Suprapubic skin (tissue), 4 donors: ENCODE data around the gene CELA3A.
"Not testable (repeated sequence)": the region's sequence is repeated elsewhere in the genome, so short reads cannot be mapped to it uniquely, and the experiment has no call there.

Source experiments
- EP300 ChIP-seq: sonication (generic); formaldehyde crosslinking; IDR thresholded peaks from one replicate; pipeline ENCODE4 v1.6.1; 2017; ENCODE audit warnings: antibody characterized with exemption
- POLR2A ChIP-seq, 2 donors: fragments of 450-650 bp; IDR thresholded peaks; one replicate each; pipeline ENCODE4 v1.6.1; 2017; ENCODE audit warnings: antibody characterized with exemption in 2 of 2, mild to moderate bottlenecking in 2 of 2, moderate library complexity in 2 of 2
- POLR2AphosphoS5 ChIP-seq, 3 donors: sonication (generic); formaldehyde crosslinking; IDR thresholded peaks; one replicate each; pipeline ENCODE4 v1.6.1; 2017; ENCODE audit warnings: antibody characterized with exemption in 3 of 3
- TF ChIP-seq, protein P1 (sequence below), 2 donors: fragments of 200-600 bp in 1 of 2; fragments of 450-650 bp in 1 of 2; sonication (generic) in 1 of 2; IDR thresholded peaks; one replicate each; pipeline ENCODE4 v1.5.1; 2016 to 2019; ENCODE audit warnings: antibody characterized with exemption in 2 of 2, mild to moderate bottlenecking in 1 of 2, moderate library complexity in 1 of 2

DNA sequence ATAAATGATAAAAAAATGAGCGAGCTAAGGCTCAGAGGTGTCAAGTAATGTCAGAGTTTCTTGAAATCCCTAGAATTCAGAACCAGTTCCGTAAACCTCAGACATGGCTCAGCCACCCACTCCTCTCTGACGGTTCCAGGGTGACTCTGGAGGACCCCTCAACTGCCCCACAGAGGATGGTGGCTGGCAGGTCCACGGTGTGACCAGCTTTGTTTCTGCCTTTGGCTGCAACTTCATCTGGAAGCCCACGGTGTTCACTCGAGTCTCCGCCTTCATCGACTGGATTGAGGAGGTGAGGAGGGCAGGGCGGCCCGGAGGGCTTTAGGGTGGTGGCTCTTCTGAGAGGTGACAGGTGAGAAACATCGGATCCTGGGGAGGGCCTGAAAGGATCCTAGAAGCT, 8.1 kb downstream of the CELA3A start:
- not testable (repeated sequence) for TF ChIP-seq EP300; POLR2AphosphoS5 (IDR thresholded peaks at IDR 0.05); POLR2A (IDR thresholded peaks at IDR 0.05)
- TF ChIP-seq, protein P1, sequence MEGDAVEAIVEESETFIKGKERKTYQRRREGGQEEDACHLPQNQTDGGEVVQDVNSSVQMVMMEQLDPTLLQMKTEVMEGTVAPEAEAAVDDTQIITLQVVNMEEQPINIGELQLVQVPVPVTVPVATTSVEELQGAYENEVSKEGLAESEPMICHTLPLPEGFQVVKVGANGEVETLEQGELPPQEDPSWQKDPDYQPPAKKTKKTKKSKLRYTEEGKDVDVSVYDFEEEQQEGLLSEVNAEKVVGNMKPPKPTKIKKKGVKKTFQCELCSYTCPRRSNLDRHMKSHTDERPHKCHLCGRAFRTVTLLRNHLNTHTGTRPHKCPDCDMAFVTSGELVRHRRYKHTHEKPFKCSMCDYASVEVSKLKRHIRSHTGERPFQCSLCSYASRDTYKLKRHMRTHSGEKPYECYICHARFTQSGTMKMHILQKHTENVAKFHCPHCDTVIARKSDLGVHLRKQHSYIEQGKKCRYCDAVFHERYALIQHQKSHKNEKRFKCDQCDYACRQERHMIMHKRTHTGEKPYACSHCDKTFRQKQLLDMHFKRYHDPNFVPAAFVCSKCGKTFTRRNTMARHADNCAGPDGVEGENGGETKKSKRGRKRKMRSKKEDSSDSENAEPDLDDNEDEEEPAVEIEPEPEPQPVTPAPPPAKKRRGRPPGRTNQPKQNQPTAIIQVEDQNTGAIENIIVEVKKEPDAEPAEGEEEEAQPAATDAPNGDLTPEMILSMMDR (IDR thresholded peaks at IDR 0.05), result not testable (repeated sequence)
